Activated naive CD8-positive, alpha-beta T cell treated with anti-CD3 and anti-CD28 coated beads, Interleukin-2, amount 10 ng/mL, durations not matched to agents 7 days and 5 days (primary cell): ENCODE results near the gene PGAP2. TPM values are rescaled to one million over a fixed set of nuclear protein-coding genes. Genes with fewer than 3 reads are reported as not detected.
"Not testable (repeated sequence)": the region's sequence is repeated elsewhere in the genome, so short reads cannot be mapped to it uniquely, and the experiment has no call there.

ENCODE experiments used
- ATAC-seq: fragments of 150-1000 bp; cut with Tn5 transposase; one replicate; pipeline ENCODE4 v1.10.0; 2021; ENCODE audit warnings: low read depth, moderate library complexity
- POLR2A ChIA-PET: fragments of 350-600 bp; sonication (Branson Sonifier 250); formaldehyde crosslinking; loops from one replicate; lab custom pipeline; 2021; ENCODE audit warnings: antibody characterized with exemption; lab: Charles Lee
- DNase-seq: peaks from one replicate; pipeline ENCODE4 v3.0.0; 2021
- H3K27ac Mint-ChIP-seq: one replicate; pipeline ENCODE4 v1.8.0; 2022; ENCODE audit warnings: mild to moderate bottlenecking, mixed read lengths
- H3K27me3 Mint-ChIP-seq: one replicate; pipeline ENCODE4 v1.8.0; 2022; ENCODE audit warnings: mild to moderate bottlenecking, moderate library complexity, mixed read lengths
- H3K36me3 Mint-ChIP-seq: one replicate; pipeline ENCODE4 v1.8.0; 2021; ENCODE audit warnings: mild to moderate bottlenecking, mixed read lengths
- H3K4me1 Mint-ChIP-seq: one replicate; pipeline ENCODE4 v1.8.0; 2021; ENCODE audit warnings: mixed read lengths
- H3K4me3 Mint-ChIP-seq: one replicate; pipeline ENCODE4 v1.8.0; 2022; ENCODE audit warnings: mild to moderate bottlenecking, moderate library complexity, mixed read lengths
- H3K9me3 Mint-ChIP-seq: one replicate; pipeline ENCODE4 v1.8.0; 2021; ENCODE audit warnings: mixed read lengths
- total RNA-seq, 2 experiments: library from RNA; stranded (reverse); gene quantifications; one replicate each; pipeline ENCODE4 v1.2.3, GENCODE V29; 2021

PGAP2 gene
- total RNA-seq, 2 experiments from 2014 or later, result 21.8 to 22.7 TPM

DNA sequence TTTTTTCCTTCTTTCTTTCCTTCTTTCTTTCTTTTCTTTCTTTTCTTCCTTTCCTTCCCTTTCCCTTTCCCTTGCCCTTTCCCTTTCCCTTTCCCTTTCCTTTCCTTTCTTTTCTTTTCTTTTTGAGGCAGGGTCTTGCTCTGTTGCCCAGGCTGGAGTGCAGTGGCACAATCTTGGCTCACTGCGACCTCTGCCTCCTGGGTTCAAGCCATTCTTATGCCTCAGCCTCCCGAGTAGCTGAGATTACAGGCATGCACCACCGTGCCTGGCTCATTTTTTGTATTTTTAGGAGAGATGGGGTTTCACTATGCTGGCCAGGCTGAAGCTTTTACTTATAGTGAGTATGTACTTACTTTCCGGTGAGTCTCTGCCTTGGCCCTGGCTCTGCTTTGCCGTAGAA lies 6.5 kb downstream of the PGAP2 start:
- H3K9me3 Mint-ChIP-seq, ATAC-seq, H3K4me3 Mint-ChIP-seq, H3K36me3 Mint-ChIP-seq, H3K27me3 Mint-ChIP-seq, H3K4me1 Mint-ChIP-seq, H3K27ac Mint-ChIP-seq, DNase-seq: not testable (repeated sequence)
- POLR2A ChIA-PET, result interaction anchor here (0.6 kb wide), 1 partner anchor 26 kb away, joined by 3 read pairs; no protein-coding TSS in a partner anchor

DNA sequence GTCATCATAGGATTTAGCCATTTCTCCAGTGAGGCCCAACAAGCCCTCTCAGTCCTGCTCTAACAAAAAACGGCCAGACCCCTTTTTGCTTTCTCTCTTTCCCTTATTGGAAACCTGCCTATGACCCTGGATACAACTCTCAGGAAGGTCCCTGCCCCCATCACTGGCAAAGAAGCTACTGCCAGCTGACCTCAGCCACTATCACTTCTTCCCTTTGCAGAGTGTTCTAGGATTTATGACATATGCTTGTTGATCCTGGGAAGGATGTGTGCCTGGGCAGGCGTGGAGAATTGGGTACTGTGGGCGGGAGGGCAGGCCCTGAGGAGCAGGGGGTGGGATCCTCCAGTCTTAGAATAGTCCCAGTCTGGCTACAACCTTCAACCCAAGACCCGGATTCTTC lies 7.5 kb downstream of the PGAP2 start:
- no peak overlapping the region for H3K27ac Mint-ChIP-seq
- POLR2A ChIA-PET, result interaction anchor here (0.6 kb wide), 1 partner anchor 24 kb away, joined by 3 read pairs; no protein-coding TSS in a partner anchor

DNA sequence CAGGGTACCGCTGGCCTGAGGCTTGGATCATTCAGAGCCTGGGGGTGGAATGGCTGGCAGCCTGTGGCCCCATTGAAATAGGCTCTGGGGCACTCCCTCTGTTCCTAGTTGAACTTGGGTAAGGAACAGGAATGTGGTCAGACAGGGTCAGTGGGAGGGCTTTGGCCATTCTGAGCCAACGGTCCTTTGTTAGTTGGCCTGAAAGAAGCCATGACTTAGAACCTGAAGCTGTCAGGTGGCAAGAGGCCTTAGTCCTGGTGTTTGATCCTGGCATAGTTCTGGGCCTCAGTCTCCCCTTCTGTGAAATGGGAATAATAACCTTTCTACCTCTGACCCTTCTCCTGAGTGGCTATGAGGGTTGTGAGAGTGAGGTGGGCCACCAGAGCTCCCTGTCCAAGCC lies 8.3 kb downstream of the PGAP2 start:
- Mint-ChIP-seq H3K27ac (no peak overlapping the region), H3K4me1 (peaks cover 2% of the 10 kb centered on the region), H3K27me3 (no peaks in the 10 kb centered on the region), H3K9me3 (no peaks in the 10 kb centered on the region), H3K36me3 (peaks cover 2% of the 10 kb centered on the region), H3K4me3 (no peak overlapping the region)
- DNase-seq (no peak), ATAC-seq (no peak)
- POLR2A ChIA-PET, result interaction anchor here (0.6 kb wide), 2 partner anchors 14 to 25 kb away, joined by 3 read pairs; no protein-coding TSS in a partner anchor

More for the DNA sequence above, 7.5 kb downstream of the PGAP2 start:
- peaks cover 2% of the 10 kb centered on the region for H3K36me3 Mint-ChIP-seq
- no peaks in the 10 kb centered on the region for H3K9me3 Mint-ChIP-seq
- H3K27me3 Mint-ChIP-seq, result no peaks in the 10 kb centered on the region
- no peak for DNase-seq
- H3K4me1 Mint-ChIP-seq, result peaks cover 2% of the 10 kb centered on the region
- no peak overlapping the region for H3K4me3 Mint-ChIP-seq
- no peak for ATAC-seq

DNA sequence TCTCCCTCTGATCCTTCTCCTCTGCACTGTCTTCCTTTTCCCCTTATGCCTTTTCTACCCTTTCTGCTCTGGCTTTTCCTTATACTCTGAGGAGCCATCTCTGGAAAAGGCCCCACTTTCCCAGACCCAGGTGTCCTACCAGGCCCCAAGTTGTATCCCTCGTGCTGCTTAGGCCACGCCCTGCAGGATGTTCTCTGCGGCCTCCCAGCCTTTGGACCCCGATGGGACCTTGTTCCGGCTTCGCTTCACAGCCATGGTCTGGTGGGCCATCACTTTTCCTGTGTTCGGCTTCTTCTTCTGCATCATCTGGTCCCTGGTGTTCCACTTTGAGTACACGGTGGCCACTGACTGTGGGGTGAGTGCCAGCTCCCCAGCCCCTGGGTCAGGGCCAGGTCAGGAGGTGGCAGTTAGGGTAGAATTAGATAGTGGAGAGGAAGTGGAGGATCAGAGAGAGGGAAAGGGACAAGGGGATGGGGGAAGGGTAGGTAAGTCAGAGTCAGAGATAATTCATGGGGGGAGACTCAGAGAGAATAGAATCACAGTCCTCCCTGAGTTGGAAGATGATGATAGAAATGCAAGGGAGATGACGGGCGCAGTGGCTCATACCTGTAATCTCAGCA lies 8.9 kb downstream of the PGAP2 start:
- Mint-ChIP-seq H3K36me3 (peaks cover 2% of the 10 kb centered on the region), H3K27ac (no peak overlapping the region), H3K9me3 (no peaks in the 10 kb centered on the region), H3K4me3 (no peak overlapping the region), H3K27me3 (no peaks in the 10 kb centered on the region), H3K4me1 (no peaks in the 10 kb centered on the region)
- no peak for ATAC-seq
- no peak for DNase-seq
- POLR2A ChIA-PET, result interaction anchor here (0.6 to 0.9 kb wide), 2 partner anchors 13 to 19 kb away, joined by 3 read pairs; no protein-coding TSS in a partner anchor

DNA sequence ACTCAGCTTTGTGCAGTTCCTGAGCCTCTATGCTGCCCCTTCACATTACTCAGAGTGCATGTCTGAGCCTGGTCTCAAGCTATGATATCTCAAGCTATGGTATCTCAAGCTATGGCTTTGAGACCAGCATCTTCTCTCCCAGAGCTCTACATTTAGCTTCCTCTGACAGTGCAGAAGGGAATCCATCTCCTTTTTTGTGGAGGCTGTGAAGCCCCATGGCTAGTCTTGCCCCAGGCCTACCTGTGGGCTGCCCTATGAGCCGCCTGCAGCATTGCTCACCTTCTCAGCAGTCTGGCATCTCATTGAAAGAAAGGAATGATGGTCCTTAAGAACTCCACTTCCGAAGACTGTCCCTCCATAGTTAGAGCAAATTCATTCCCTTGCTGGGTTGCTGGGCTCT lies 12.6 kb downstream of the PGAP2 start:
- POLR2A ChIA-PET, result interaction anchor here (0.7 to 1.0 kb wide), 2 partner anchors 15 to 20 kb away, joined by 3 read pairs; partner anchors contain the start of gene RHOG
- H3K4me1 Mint-ChIP-seq, result peaks cover 25% of the 10 kb centered on the region

DNA sequence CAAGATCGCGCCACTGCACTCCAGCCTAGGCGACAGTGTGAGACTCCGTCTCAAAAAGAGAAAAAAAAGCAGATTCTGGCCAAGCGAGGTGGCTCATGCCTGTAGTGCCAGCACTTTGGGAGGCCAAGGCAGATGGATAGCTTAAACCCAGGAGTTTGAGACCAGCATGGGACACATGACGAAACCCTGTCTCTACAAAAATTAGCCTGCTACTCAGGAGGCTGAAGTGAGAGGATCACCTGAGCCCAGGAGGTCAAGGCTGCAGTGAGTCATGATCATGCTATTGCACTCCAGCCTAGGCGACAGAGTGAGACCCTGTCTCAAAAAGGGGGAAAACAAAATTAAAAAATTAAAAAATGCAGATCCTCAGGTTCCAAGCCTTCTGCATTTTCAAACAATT lies 14.0 kb downstream of the PGAP2 start:
- peaks cover 32% of the 10 kb centered on the region for H3K4me1 Mint-ChIP-seq

More for the DNA sequence above, 12.6 kb downstream of the PGAP2 start:
- Mint-ChIP-seq H3K27me3 (no peaks in the 10 kb centered on the region), H3K9me3 (no peaks in the 10 kb centered on the region), H3K36me3 (peaks cover 6% of the 10 kb centered on the region), H3K4me3 (no peak overlapping the region), H3K27ac (no peak overlapping the region)
- DNase-seq (no peak), ATAC-seq (no peak)

DNA sequence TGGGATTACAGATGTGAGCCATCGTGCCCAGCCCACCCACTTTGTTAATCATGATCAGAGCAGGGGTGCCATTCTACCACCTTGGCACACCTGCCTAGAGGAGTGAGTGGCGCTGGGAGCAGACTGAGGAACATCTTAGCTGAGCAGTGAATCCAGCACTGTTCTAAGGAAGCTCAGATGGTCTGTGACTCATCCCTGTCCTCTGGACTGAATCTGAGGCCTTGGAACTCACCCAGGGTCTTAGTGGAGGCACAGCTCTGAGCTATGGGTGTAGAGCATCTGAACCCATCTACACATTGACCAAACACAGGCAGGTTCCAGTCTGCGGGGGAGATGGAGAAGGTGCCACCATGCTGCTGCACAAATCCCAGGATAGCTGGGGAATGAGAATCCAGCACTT lies 14.9 kb downstream of the PGAP2 start:
- no peaks in the 10 kb centered on the region for H3K27me3 Mint-ChIP-seq
- ATAC-seq (no peak), DNase-seq (no peak)
- H3K4me1 Mint-ChIP-seq, result peaks cover 37% of the 10 kb centered on the region
- H3K4me3 Mint-ChIP-seq, result no peak overlapping the region
- H3K9me3 Mint-ChIP-seq, result no peaks in the 10 kb centered on the region
- POLR2A ChIA-PET, result interaction anchor here (1.0 to 3.3 kb wide), 2 partner anchors 9 to 17 kb away, joined by 3 to 26 read pairs; partner anchors contain the start of gene RHOG
- no peak overlapping the region for H3K27ac Mint-ChIP-seq
- peaks cover 8% of the 10 kb centered on the region for H3K36me3 Mint-ChIP-seq

More for the DNA sequence above, 14.0 kb downstream of the PGAP2 start:
- Mint-ChIP-seq H3K36me3 (peaks cover 9% of the 10 kb centered on the region), H3K27me3 (no peaks in the 10 kb centered on the region), H3K27ac (no peak overlapping the region), H3K4me3 (no peak overlapping the region), H3K9me3 (no peaks in the 10 kb centered on the region)
- no peak for DNase-seq
- ATAC-seq, result no peak
- POLR2A ChIA-PET, result no interaction called here

DNA sequence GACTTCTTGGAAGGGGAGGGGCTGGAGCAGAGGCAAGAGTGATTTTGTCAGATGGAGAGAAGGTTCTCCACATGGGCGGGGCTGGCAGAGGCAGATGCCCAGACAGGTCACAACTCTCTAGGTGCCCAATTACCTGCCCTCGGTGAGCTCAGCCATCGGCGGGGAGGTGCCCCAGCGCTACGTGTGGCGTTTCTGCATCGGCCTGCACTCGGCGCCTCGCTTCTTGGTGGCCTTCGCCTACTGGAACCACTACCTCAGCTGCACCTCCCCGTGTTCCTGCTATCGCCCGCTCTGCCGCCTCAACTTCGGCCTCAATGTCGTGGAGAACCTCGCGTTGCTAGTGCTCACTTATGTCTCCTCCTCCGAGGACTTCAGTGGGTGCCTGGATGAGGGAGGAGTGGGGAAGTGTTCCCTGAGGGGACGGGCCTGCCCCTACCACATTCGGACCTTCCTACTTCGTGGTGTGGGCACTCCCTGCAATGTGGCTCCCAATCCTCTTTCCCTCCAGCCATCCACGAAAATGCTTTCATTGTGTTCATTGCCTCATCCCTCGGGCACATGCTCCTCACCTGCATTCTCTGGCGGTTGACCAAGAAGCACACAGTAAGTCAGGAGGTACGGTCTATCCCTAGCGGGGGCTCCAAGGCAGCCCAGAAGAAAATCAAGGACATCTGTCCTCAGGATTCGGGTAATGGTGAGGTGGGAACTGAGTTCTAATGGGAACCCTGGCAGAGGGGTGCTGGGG lies 15.6 kb downstream of the PGAP2 start:
- POLR2A ChIA-PET, result interaction anchor here (1.0 to 3.3 kb wide), 3 partner anchors 8 to 17 kb away, joined by 3 to 26 read pairs (median 13); partner anchors contain the start of gene RHOG
- no peak for ATAC-seq

DNA sequence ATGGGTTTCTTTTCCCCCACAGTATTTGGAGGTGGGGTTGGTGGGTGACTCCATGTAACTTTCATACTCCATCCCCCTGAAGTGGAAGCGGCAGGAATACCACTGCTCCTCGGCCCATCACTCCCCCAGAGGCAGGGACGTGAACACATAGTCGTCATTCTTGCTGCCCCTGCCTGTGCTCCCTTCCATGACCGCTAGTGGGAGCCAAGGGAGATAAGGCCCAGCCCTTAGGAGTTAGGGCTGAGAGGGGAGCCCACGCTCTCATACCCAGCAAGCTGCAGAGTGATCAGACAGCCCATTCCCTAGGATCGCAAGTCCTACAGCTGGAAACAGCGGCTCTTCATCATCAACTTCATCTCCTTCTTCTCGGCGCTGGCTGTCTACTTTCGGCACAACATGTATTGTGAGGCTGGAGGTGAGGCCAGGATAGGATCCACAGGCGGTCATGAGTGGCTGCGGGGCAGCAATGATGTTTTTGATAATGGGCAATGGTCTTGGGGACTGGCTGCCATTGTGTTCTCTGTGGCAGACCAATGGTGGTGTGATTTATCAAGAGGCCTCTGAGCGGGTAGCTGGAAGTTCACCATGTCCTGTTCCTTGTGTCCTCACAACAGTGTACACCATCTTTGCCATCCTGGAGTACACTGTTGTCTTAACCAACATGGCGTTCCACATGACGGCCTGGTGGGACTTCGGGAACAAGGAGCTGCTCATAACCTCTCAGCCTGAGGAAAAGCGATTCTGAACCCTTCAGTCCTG lies 16.5 kb downstream of the PGAP2 start:
- ATAC-seq (peak; percentile 90), DNase-seq (peak; percentile 82)
- Mint-ChIP-seq H3K9me3 (no peaks in the 10 kb centered on the region), H3K4me1 (peaks cover 37% of the 10 kb centered on the region), H3K27ac (peak overlapping the region; percentile 60), H3K4me3 (no peak overlapping the region), H3K36me3 (peaks cover 8% of the 10 kb centered on the region), H3K27me3 (no peaks in the 10 kb centered on the region)
- POLR2A ChIA-PET, result interaction anchor here (0.5 to 3.3 kb wide), 5 partner anchors 11 to 76 kb away, joined by 4 to 26 read pairs (median 8); partner anchors contain the start of genes RHOG and STIM1

More for the DNA sequence above, 15.6 kb downstream of the PGAP2 start:
- H3K36me3 Mint-ChIP-seq, result peaks cover 8% of the 10 kb centered on the region
- DNase-seq, result no peak
- H3K4me1 Mint-ChIP-seq, result peaks cover 37% of the 10 kb centered on the region
- no peak overlapping the region for H3K4me3 Mint-ChIP-seq
- no peaks in the 10 kb centered on the region for H3K27me3 Mint-ChIP-seq
- H3K9me3 Mint-ChIP-seq, result no peaks in the 10 kb centered on the region
- peak overlapping the region; percentile 66 for H3K27ac Mint-ChIP-seq

DNA sequence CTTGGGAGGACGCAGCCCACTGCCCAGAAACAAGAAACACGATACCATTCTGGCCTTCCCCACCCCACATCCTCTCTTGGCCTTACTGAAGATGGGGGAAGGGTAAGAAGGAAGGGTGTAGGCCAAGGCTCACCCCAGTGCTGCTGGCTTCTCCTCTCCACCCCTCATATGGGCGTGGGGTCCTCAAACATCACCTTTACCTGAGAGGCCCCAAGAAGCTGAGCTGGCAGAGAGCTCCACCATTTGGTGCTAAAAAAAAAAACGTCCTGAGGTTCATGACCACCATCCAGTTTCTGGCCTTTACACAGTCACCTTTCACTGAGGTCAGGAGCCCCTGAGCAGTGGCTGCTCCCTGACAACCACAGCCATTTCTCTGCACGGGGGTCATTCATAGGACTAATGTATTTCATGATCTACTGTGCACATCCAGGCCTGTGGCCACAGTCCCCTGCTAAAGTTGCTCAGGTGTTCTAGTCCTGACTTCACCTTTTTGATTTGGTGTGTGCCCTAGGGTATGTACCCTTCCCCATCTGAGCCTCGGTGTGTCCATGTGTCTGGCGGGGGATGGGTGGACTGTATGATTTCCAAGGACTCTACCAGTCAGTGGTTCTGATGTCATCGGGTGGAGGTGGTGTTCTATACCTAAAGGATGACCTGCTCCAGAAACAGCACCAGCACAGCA lies 17.3 kb downstream of the PGAP2 start:
- H3K27ac Mint-ChIP-seq, result peak overlapping the region; percentile 60
- no peak for DNase-seq
- peak; percentile 12 for ATAC-seq
- no peak overlapping the region for H3K4me3 Mint-ChIP-seq
- POLR2A ChIA-PET, result interaction anchor here (0.5 to 3.3 kb wide), 5 partner anchors 11 to 76 kb away, joined by 4 to 26 read pairs (median 8); partner anchors contain the start of genes RHOG and STIM1
- no peaks in the 10 kb centered on the region for H3K9me3 Mint-ChIP-seq
- peaks cover 8% of the 10 kb centered on the region for H3K36me3 Mint-ChIP-seq
- no peaks in the 10 kb centered on the region for H3K27me3 Mint-ChIP-seq
- peaks cover 41% of the 10 kb centered on the region for H3K4me1 Mint-ChIP-seq

DNA sequence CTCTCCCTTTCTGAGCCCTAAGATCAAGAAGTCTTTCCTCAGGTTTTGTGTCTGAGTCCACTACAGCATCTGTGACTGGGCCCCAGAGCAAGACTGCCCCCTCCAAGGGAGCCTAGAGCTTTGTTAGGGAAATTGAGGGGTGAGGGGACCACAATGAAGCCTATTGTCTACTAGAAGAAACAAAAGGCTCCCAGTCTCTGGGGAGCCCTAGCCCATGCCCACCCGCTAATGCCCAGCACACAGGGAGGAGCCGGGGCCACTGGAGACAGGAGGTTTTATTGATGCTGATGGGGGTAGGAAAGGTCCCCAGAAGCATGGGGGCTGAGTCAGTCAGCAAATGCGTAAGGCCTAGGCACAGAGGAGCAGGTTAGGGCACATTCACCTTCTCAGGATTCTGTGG lies 18.4 kb downstream of the PGAP2 start:
- H3K4me1 Mint-ChIP-seq, result peaks cover 53% of the 10 kb centered on the region
- DNase-seq, result no peak
- no peak overlapping the region for H3K4me3 Mint-ChIP-seq
- peaks cover 19% of the 10 kb centered on the region for H3K36me3 Mint-ChIP-seq
- H3K27ac Mint-ChIP-seq, result no peak overlapping the region
- POLR2A ChIA-PET, result interaction anchor here (1.9 kb wide), 1 partner anchor 28 kb away, joined by 8 read pairs; the partner anchor contains the start of gene STIM1
- no peaks in the 10 kb centered on the region for H3K27me3 Mint-ChIP-seq
- no peak for ATAC-seq
- H3K9me3 Mint-ChIP-seq, result no peaks in the 10 kb centered on the region

DNA sequence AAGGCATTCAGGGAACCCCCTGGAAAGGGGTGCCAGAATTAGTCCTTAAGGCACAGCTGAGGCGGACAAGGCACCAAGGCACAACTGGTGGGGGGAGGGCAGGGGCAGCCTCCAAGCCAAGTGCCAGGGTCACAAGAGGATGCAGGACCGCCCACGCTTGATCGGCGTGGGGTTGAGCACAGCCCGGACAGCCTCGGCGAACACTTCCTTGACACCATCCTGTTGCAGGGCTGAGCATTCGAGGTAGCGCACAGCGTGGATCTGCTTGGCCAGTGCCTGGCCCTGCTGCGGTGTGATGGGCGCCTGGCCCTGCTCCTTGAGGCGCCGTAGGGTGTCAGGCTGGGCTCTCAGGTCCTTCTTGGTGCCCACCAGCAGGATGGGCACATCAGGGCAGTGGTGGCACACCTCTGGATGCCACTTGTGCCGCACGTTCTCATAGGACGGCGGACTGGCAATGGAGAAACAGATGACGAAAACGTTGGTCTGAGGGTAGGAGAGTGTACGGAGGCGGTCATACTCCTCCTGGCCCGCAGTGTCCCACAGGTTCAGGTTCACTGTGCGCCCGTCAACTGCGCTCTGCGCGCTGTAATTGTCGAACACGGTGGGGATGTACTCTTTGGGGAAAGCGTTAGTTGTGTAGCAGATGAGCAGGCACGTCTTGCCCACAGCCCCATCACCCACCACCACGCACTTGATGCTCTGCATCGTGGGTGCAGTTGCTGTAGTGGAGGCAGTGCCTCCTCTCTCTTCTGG lies 19.2 kb downstream of the PGAP2 start:
- no peak overlapping the region for H3K4me3 Mint-ChIP-seq
- peaks cover 57% of the 10 kb centered on the region for H3K4me1 Mint-ChIP-seq
- no peaks in the 10 kb centered on the region for H3K27me3 Mint-ChIP-seq
- DNase-seq (no peak), ATAC-seq (no peak)
- H3K27ac Mint-ChIP-seq, result no peak overlapping the region
- H3K9me3 Mint-ChIP-seq, result no peaks in the 10 kb centered on the region
- H3K36me3 Mint-ChIP-seq, result peaks cover 20% of the 10 kb centered on the region
- POLR2A ChIA-PET, result interaction anchor here (1.8 kb wide), 1 partner anchor 14 kb away, joined by 4 read pairs; the partner anchor contains the start of gene RHOG
